ENCODE measurements around the gene RRAS. TPM values are rescaled to one million over a fixed set of nuclear protein-coding genes. Genes with fewer than 3 reads are reported as not detected.

RRAS gene
- 8.9 TPM for total RNA-seq

DNA sequence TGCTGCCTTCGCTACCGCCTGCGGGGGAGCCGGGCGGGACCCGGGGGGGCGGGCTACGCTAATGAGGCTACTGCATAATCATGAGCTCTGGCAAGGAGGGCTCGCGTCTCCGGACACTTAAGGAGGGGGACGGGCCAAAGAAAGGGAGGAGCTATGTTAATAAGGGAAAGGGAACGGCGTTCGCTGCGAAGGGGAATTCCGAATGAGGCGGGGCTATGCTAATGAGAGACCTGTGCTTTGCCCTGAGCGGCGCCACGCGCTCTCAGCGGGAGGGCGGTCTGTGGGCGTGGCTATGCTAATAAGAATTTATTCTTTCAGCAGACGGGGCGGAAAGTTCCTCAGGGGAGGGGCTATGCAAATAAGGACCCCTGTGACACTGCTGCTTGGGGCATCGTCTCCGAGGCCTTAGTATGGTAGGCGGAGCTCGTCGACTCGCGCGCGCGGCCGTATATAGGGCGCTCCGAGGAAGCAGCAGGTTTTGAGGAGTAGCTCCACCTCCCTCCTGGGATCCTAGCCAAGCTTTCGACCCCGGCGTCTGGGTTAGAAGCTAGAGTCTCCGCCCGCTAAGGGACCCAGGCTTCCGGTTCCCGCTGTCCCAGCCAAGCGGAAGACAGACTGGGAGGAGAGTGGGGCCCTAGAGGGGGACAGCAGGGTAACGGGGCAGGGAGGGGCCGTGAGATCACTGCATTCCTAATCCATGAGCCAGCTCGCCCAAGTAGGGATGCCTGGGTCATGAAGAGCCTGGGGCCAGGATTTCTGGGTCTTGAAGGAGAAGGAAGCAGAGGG lies at the start of gene RRAS:
TSS of gene RRAS (minus strand) at position 31 of the 786 bp plus-strand sequence. CDS start 45 bp downstream, outside the sequence.
- ATAC-seq (peak; percentile 71), DNase-seq (ENCODE audit: low spot score) (peak; percentile 100)

GRCh38 chr19:49689133-49690078 lies 49.5 kb upstream of the RRAS start, which contains the start of gene ADM5:
TSS of gene ADM5 (plus strand) at chr19:49689594. CDS start at chr19:49689838, 244 bp downstream.
- ATAC-seq, result peak; percentile 73
- DNase-seq (ENCODE audit: low spot score), result no peak

DNA sequence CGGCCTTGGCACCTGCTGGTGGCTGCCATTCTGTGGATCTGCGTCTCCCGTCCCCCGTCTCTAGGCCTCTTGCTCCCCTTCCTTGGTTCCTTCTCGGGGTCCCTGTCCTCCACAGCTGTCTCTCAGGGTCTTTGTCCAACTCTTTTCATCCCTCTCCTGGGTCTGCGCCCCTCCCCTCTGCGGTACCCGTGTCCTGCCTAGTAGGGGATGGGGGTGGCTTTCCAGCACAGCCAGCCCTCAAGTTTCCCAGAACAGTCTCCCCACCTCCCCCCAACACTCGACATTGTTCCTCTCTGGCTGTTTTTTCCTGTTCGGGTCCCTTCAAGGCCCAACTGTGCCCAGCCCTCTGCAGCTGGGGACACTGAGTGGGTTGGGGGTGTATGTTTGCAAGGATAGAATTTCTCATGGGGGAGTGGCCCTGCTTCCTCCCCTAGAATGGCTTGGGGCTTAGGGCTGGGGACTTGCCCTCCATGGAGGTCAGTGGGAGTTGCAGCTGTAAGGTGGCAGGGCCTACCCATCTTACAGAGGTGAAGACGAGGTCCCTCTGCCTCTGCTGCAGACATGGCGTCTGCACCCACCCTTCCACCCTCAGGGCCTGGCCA lies 48.7 kb upstream of the RRAS start:
- ATAC-seq (no peak), DNase-seq (ENCODE audit: low spot score) (no peak)

GRCh38 chr19:49687566-49688316 lies 47.8 kb upstream of the RRAS start:
- ATAC-seq (peak; percentile 7), DNase-seq (ENCODE audit: low spot score) (no peak)

DNA sequence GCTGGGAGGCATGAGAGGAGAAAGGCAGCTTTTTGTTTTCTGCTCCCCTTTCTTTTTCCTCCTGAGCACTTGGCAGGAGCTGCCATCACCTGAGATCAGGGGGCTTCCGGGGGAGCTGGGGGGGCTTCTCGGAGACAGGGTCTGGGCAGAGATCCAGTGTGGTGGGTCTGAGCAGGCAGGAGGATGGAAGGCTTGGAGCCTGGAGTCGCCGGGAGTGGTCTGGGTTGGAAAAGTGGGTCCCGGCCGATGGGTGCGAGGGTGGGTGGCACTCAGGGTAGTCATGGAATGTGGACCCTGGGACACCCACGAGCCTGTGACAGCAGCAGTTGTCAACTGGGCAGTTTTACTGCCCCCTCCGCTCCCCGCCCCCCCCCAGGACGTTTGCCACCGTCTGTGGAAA lies 47.2 kb upstream of the RRAS start:
- no peak for DNase-seq (ENCODE audit: low spot score)
- ATAC-seq, result no peak

DNA sequence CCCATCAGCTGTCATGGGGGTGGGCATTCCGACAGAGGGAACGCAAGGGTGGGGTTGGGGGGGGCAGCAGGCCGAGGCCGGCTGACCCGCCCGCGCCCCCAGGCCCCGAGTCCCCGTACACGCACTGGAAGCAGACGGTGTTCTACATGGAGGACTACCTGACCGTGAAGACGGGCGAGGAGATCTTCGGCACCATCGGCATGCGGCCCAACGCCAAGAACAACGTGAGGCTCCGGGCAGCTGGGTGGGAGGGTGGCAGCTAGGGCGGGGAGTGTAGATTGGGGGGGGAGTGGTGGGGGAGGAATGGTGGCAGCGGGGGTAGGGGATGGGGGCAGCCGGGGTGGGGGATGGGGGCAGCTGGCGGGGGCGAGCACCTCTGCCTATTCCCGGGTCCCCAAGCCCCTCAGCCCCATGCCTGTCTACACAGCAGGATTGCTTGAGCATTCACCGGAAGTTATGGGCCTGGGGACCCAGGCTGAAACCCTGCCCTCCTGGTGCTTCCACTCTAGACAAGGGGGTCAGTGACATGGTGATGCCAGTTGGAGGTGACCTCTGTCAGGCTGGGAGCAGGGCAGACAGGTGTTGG lies 46.7 kb upstream of the RRAS start:
- ATAC-seq, result no peak
- DNase-seq (ENCODE audit: low spot score), result no peak

- DNase-seq (ENCODE audit: low spot score) (no peak), ATAC-seq (no peak)
Measured at GRCh38 chr19:49685845-49686332, 45.9 kb upstream of the RRAS start.

DNA sequence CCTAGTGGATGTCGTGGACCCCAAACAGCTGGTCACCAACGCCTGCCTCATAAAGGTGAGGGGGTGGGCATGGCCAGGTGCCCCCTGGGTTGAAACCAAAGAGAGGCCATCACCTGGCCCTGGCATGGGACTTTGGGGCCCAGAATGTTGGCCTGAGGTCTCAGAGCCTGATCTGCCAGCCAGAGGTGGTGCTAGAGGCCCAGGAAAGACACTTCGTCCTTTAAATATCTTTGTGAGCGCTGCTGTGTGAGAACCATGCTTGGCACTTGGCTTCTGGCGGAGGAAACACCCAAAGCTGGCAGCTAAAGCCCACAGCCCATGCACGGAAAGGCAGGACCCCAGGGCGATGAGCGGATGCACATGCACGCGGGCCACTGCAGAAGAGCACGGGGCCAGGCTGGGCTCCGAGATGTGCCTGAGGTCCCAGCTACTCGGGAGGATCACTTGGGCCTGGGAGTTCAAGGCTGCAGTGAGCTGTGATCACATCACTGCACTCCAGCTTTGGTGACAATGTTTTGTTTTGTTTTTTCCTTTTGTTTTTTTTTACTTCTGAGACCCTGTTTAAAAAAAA lies 45.1 kb upstream of the RRAS start:
- no peak for ATAC-seq
- DNase-seq (ENCODE audit: low spot score), result no peak

GRCh38 chr19:49684251-49684982 lies 44.5 kb upstream of the RRAS start:
- no peak for DNase-seq (ENCODE audit: low spot score)
- ATAC-seq, result no peak

DNA sequence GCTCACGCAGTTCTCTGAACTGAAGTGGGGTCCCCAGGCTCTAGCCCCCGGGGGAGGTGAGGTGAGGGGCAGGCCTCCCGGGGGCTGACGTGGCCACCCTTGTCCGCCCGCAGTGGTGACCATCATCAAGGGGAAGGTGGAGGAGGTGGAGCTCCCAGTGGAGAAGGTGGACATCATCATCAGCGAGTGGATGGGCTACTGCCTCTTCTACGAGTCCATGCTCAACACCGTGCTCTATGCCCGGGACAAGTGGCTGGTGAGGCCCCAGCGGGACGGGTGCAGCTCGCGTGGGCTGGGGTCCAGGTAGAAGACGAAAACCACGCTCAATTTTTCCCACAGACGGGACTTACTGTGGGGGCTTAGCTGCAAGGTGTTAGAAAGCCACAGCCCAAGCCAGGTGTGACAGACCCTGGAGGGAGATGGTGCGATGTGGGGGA lies 43.9 kb upstream of the RRAS start:
- DNase-seq (ENCODE audit: low spot score) (no peak), ATAC-seq (no peak)

GRCh38 chr19:49682274-49682673 lies 42.3 kb upstream of the RRAS start:
- no peak for ATAC-seq
- DNase-seq (ENCODE audit: low spot score), result no peak

- ATAC-seq, result no peak
- DNase-seq (ENCODE audit: low spot score), result no peak
Measured at GRCh38 chr19:49681830-49682229, 41.9 kb upstream of the RRAS start.

DNA sequence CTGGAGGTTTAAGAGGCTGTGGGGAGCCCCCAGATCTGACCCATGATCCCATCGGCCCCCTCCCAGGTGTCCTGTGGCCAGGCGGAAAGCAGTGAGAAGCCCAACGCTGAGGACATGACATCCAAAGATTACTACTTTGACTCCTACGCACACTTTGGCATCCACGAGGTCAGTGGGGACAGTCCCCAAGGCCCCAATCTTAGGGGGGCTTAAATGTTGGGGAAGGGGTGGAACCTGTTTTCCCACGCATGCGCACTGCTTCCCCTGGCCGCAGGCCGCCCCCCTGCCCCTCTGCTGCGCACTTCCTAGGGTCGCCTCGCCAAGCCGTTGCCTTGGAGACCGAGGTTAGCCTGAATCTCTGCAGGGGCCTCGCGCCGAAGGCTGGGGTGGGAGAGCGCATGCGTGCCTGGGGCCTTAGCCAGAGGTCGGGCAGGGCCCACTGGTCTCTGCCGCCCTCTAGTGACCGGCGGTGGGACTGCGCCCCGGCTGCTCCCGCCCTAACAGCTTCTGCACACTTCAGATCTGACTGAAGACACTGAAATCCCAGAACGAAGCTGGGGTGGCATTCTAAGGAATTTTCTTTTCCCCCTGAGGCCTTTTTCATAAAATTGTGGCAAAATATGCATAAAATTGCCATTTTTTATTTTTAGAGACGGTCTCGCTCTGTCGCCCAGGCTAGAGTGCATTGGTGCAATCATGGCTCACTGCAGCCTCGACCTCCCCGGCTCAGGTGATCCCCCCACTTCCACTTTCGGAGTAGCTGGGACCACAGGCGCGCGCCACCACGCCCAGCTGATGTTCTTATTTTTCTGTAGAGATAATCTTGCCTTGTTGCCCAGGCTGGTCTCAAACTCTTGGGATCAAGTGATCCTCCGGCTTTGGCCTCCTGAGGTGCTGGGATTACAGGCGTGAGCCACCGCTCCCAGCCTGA lies 40.7 kb upstream of the RRAS start:
- peak; percentile 53 for ATAC-seq
- peak; percentile 88 for DNase-seq (ENCODE audit: low spot score)

DNA sequence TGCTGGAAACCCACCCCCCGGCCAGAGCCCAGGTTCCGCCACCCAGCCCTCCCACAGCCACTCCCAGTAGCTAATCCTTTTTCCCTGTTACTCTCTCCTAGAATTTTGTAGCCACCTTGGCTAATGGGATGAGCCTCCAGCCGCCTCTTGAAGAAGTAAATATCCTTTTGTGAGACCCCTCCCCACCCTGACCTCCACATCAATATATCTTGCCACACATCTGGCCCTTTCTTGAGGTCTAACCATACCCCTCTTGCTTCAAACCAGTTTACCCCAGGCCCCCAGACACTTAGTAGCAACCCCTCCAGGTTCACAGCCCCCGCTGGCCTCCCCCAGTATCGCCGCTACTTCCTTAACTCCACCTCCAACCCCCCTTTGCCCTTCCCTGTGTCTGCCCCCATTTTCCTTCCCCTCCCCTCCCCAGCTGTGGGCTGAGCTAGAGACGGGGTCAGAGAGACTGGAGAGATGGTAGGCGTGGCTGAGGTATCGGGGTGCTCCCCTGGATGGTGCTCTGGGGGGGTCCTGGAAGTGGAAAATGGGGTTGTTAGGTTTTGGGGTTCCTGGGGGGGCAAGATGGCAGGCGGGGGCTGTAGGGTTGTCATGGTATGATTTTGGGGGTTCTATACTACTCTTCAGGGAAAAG lies 39.9 kb upstream of the RRAS start:
- no peak for ATAC-seq
- no peak for DNase-seq (ENCODE audit: low spot score)

- DNase-seq (ENCODE audit: low spot score) (no peak), ATAC-seq (no peak)
Measured at GRCh38 chr19:49678985-49679770, 39.2 kb upstream of the RRAS start.

- ATAC-seq, result peak; percentile 7
- DNase-seq (ENCODE audit: low spot score), result peak; percentile 74
Measured at GRCh38 chr19:49677901-49678674, 38.1 kb upstream of the RRAS start.
